ENCODE data around the gene PALLD.

Gene PALLD

DNA sequence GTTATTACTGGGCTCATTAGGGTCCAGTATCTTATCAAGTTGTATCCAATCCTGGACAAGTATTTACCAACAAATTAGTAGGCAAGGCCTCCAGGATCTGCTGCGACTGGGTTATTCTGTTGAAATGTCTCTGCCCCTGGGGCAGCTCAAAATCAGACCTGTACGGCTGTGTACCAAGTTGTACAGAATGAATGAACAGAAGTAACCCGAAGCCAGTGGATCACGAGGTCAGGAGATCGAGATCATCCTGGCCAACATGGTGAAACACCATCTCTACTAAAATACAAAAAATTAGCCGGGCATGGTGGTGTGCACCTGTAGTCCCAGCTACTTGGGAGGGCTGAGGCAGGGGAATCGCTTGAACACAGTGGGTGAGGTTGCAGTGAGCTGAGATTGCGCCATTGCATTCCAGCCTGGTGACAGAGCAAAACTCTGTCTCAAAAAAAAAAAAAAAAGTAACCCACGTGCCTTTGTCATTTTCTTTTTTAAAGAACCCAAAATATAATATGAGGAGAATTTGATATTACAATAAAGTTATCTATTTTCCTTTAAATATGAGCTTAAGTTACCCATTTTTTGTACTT, 385.9 kb downstream of the PALLD start (continued):
- TF ChIP-seq, protein P1, sequence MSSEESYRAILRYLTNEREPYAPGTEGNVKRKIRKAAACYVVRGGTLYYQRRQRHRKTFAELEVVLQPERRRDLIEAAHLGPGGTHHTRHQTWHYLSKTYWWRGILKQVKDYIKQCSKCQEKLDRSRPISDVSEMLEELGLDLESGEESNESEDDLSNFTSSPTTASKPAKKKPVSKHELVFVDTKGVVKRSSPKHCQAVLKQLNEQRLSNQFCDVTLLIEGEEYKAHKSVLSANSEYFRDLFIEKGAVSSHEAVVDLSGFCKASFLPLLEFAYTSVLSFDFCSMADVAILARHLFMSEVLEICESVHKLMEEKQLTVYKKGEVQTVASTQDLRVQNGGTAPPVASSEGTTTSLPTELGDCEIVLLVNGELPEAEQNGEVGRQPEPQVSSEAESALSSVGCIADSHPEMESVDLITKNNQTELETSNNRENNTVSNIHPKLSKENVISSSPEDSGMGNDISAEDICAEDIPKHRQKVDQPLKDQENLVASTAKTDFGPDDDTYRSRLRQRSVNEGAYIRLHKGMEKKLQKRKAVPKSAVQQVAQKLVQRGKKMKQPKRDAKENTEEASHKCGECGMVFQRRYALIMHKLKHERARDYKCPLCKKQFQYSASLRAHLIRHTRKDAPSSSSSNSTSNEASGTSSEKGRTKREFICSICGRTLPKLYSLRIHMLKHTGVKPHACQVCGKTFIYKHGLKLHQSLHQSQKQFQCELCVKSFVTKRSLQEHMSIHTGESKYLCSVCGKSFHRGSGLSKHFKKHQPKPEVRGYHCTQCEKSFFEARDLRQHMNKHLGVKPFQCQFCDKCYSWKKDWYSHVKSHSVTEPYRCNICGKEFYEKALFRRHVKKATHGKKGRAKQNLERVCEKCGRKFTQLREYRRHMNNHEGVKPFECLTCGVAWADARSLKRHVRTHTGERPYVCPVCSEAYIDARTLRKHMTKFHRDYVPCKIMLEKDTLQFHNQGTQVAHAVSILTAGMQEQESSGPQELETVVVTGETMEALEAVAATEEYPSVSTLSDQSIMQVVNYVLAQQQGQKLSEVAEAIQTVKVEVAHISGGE (tag by site-specific recombination; conservative IDR thresholded peaks at IDR 0.05; ENCODE audit: low read depth) = no peak
- no peak for TF ChIP-seq ZBTB20 (tag by site-specific recombination; IDR thresholded peaks at IDR 0.05)
- no peak for TF ChIP-seq ZSCAN23 (tag by site-specific recombination; IDR thresholded peaks at IDR 0.05)
- TF ChIP-seq TRIM28 (IDR thresholded peaks at IDR 0.05; ENCODE audit: borderline replicate concordance, low read length) = no peak
- no peak for TF ChIP-seq ZSCAN30 (tag by site-specific recombination; IDR thresholded peaks at IDR 0.05)
- TF ChIP-seq ZNF169 (tag by site-specific recombination; IDR thresholded peaks at IDR 0.05) = no peak
- TF ChIP-seq ZNF654 (tag by site-specific recombination; IDR thresholded peaks at IDR 0.05; ENCODE audit: low read depth) = no peak
- TF ChIP-seq FEZF1 (tag by site-specific recombination; IDR thresholded peaks at IDR 0.05) = no peak

DNA sequence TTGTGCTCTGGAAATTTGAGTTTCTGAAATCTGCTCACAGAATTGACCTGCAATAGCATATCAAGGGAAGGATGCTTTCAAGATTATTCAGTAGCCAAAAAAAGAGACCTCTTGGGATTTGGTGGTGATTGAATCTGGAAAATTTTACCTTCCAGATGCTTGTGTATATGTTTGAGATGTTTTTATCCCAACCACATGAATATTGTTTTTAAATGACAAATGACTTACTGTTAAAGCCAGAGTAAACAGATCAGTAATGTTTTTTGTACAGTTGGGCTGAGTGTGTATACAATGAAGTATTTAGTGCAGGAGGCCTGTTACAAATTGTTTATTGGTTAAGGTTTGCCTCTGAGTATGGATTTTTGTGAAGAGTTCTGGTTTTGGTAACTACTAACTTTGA, 386.7 kb downstream of the PALLD start:
- ChIA-PET POLR2A (interaction anchor here (0.7 kb wide), 1 partner anchor 63 kb away, joined by 3 read pairs; no protein-coding TSS in a partner anchor), CTCF (interaction anchor here (0.6 to 0.8 kb wide), 2 partner anchors 39 to 62 kb away, joined by 3 read pairs; no protein-coding TSS in a partner anchor)
- TF ChIP-seq RBAK (tag by site-specific recombination; IDR thresholded peaks at IDR 0.05) (no peak), SP3 (tag by site-specific recombination; IDR thresholded peaks at IDR 0.05) (no peak)
- TF ChIP-seq, protein P2, sequence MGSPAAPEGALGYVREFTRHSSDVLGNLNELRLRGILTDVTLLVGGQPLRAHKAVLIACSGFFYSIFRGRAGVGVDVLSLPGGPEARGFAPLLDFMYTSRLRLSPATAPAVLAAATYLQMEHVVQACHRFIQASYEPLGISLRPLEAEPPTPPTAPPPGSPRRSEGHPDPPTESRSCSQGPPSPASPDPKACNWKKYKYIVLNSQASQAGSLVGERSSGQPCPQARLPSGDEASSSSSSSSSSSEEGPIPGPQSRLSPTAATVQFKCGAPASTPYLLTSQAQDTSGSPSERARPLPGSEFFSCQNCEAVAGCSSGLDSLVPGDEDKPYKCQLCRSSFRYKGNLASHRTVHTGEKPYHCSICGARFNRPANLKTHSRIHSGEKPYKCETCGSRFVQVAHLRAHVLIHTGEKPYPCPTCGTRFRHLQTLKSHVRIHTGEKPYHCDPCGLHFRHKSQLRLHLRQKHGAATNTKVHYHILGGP (tag by site-specific recombination; IDR thresholded peaks at IDR 0.05) = no peak
- TF ChIP-seq, protein P3, sequence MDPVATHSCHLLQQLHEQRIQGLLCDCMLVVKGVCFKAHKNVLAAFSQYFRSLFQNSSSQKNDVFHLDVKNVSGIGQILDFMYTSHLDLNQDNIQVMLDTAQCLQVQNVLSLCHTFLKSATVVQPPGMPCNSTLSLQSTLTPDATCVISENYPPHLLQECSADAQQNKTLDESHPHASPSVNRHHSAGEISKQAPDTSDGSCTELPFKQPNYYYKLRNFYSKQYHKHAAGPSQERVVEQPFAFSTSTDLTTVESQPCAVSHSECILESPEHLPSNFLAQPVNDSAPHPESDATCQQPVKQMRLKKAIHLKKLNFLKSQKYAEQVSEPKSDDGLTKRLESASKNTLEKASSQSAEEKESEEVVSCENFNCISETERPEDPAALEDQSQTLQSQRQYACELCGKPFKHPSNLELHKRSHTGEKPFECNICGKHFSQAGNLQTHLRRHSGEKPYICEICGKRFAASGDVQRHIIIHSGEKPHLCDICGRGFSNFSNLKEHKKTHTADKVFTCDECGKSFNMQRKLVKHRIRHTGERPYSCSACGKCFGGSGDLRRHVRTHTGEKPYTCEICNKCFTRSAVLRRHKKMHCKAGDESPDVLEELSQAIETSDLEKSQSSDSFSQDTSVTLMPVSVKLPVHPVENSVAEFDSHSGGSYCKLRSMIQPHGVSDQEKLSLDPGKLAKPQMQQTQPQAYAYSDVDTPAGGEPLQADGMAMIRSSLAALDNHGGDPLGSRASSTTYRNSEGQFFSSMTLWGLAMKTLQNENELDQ (tag by site-specific recombination; IDR thresholded peaks at IDR 0.05; ENCODE audit: low read depth) = no peak
- no peaks in the 10 kb centered on the region for H3K4me1 ChIP-seq (ENCODE audit: control insufficient read depth, insufficient read depth, low read length)
- H3K27ac ChIP-seq (ENCODE audit: extremely low read depth, low read depth, low read length) = no peak overlapping the region
- H3K4me3 ChIP-seq (ENCODE audit: low read depth, low read length) = no peak overlapping the region
- no peaks in the 10 kb centered on the region for H3K9me3 ChIP-seq (ENCODE audit: control insufficient read depth, insufficient read depth, low read depth, low read length)
- H3K36me3 ChIP-seq (ENCODE audit: control insufficient read depth in 2 of 2, insufficient read depth in 1 of 2, low read length in 2 of 2) = peaks cover 0 to 43% of the 10 kb centered on the region in 2 experiments; a peak in 2 of 3 replicates

DNA sequence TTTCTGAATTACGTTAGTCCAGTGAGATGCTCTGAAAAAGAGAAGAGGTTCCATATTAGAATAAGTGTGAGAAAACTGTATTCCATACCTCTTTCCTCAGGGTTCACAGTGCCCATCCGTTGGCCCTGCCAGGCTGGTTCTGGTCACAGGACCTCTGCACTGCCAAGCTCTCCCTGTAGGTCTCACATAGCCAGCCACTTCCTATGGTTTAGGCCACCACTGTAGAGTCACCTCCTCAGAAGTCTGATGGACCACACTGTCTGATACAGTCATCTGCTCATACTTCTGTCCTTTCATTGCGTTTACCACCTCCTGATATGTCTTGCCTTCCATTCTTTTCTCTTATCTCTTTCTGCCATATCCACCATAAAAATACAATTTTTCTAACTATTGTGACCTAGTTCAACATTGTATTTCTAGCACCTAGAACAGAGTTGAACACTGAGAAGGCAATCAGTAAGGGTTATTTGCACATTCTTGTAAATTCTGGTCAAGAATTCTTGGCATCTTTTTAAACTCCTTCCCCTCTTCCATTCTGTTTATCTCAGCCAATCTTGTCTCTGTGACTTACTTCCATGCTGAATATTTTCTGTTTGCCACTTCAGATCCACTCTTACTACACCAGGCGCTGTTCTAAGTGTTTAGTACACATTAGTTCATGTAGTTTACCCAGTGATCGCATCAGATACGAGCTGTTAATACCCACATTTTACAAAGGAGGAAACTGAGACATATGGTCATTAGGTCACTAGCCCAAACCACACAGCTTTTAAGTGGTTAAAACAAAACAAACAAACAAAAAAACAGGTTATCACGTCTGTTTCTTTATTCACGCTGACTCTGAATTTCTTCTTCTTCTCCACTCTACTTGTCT, 387.6 kb downstream of the PALLD start:
- Histone ChIP-seq H3K36me3 (ENCODE audit: control insufficient read depth in 2 of 2, insufficient read depth in 1 of 2, low read length in 2 of 2) (peaks cover 0 to 40% of the 10 kb centered on the region in 2 experiments; a peak in 2 of 3 replicates), H3K27ac (ENCODE audit: extremely low read depth, low read depth, low read length) (no peak overlapping the region)
- CTCF ChIA-PET = no interaction called here
- no peak for TF ChIP-seq BCL11B (tag by site-specific recombination; IDR thresholded peaks at IDR 0.05; ENCODE audit: low read depth)
- no peak for TF ChIP-seq ZNF529 (tag by site-specific recombination; IDR thresholded peaks at IDR 0.05; ENCODE audit: insufficient replicate concordance)
- TF ChIP-seq ZNF366 (tag by site-specific recombination; conservative IDR thresholded peaks at IDR 0.05) = no peak
- TF ChIP-seq ZNF416 (tag by site-specific recombination; IDR thresholded peaks at IDR 0.05) = no peak
- TF ChIP-seq, protein P4, sequence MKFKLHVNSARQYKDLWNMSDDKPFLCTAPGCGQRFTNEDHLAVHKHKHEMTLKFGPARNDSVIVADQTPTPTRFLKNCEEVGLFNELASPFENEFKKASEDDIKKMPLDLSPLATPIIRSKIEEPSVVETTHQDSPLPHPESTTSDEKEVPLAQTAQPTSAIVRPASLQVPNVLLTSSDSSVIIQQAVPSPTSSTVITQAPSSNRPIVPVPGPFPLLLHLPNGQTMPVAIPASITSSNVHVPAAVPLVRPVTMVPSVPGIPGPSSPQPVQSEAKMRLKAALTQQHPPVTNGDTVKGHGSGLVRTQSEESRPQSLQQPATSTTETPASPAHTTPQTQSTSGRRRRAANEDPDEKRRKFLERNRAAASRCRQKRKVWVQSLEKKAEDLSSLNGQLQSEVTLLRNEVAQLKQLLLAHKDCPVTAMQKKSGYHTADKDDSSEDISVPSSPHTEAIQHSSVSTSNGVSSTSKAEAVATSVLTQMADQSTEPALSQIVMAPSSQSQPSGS (tag by site-specific recombination; IDR thresholded peaks at IDR 0.05; ENCODE audit: low read depth) = no peak
- no peak for TF ChIP-seq ZNF530 (tag by site-specific recombination; IDR thresholded peaks at IDR 0.05; ENCODE audit: low read depth)
- TF ChIP-seq, protein P5, sequence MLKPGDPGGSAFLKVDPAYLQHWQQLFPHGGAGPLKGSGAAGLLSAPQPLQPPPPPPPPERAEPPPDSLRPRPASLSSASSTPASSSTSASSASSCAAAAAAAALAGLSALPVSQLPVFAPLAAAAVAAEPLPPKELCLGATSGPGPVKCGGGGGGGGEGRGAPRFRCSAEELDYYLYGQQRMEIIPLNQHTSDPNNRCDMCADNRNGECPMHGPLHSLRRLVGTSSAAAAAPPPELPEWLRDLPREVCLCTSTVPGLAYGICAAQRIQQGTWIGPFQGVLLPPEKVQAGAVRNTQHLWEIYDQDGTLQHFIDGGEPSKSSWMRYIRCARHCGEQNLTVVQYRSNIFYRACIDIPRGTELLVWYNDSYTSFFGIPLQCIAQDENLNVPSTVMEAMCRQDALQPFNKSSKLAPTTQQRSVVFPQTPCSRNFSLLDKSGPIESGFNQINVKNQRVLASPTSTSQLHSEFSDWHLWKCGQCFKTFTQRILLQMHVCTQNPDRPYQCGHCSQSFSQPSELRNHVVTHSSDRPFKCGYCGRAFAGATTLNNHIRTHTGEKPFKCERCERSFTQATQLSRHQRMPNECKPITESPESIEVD (tag by site-specific recombination; IDR thresholded peaks at IDR 0.05) = no peak
- no peak for TF ChIP-seq ZNF660 (tag by site-specific recombination; IDR thresholded peaks at IDR 0.05)
- no peak for TF ChIP-seq TRIM28 (IDR thresholded peaks at IDR 0.05; ENCODE audit: borderline replicate concordance, low read length)
- no peak for TF ChIP-seq SP3 (tag by site-specific recombination; IDR thresholded peaks at IDR 0.05)

More for the DNA sequence above, 387.6 kb downstream of the PALLD start:
- Histone ChIP-seq H3K4me3 (ENCODE audit: low read depth, low read length) (no peak overlapping the region), H3K4me1 (ENCODE audit: control insufficient read depth, insufficient read depth, low read length) (no peaks in the 10 kb centered on the region), H3K9me3 (ENCODE audit: control insufficient read depth, insufficient read depth, low read depth, low read length) (no peaks in the 10 kb centered on the region)
- POLR2A ChIA-PET = no interaction called here

Measured in HEK293 (cell line).